Measurements from ENCODE around the gene CAPN5.

DNA sequence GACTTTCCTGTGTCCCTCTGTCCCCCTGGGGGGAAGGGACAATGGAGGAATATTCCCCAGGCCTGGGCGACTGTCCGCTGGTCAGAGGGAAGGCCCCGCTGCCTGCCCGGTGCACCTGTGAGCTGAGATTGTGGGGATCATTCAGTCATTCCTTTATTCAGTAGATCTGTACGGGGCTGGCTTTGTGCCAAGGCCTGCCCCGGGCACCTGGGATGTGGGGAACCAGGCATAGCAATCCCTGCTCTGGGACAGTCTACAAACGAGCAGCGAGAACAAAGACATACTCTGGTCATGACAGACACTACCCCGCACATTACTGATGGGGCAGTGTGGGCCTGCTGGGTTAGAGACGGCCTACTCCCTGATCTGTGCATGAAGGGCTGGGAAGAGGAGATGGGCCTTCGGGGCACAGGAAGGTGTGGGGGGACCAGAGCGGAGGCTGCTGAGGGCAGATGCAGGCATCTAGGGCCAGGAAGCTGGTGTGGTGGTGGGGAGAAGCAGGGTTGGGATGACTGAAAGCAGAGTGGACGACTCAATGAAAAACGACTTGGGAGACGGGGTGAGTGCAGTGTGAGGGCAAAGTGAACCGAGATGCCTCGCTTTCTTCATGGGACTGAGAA is 59.5 kb downstream of the CAPN5 start:
- TF ChIP-seq, protein P1, sequence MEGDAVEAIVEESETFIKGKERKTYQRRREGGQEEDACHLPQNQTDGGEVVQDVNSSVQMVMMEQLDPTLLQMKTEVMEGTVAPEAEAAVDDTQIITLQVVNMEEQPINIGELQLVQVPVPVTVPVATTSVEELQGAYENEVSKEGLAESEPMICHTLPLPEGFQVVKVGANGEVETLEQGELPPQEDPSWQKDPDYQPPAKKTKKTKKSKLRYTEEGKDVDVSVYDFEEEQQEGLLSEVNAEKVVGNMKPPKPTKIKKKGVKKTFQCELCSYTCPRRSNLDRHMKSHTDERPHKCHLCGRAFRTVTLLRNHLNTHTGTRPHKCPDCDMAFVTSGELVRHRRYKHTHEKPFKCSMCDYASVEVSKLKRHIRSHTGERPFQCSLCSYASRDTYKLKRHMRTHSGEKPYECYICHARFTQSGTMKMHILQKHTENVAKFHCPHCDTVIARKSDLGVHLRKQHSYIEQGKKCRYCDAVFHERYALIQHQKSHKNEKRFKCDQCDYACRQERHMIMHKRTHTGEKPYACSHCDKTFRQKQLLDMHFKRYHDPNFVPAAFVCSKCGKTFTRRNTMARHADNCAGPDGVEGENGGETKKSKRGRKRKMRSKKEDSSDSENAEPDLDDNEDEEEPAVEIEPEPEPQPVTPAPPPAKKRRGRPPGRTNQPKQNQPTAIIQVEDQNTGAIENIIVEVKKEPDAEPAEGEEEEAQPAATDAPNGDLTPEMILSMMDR (conservative IDR thresholded peaks at IDR 0.05 in 1 of 2, IDR thresholded peaks at IDR 0.05 in 1 of 2; ENCODE audit: extremely low read depth in 1 of 2, insufficient read depth in 1 of 2, low read depth in 1 of 2, low read length in 2 of 2) = no peak
- TF ChIP-seq EZH2 (IDR thresholded peaks at IDR 0.05; ENCODE audit: borderline replicate concordance, low read length) = no peak

Measured in mammary epithelial cell (primary cell).